Fibroblast of the aortic adventitia (primary cell): Measurements from ENCODE around the gene THRB. TPM values are rescaled to one million over a fixed set of nuclear protein-coding genes. Genes with fewer than 3 reads are reported as not detected.
A peak's percentile ranks its signal among the peaks of the same experiment; 100 is the strongest.

Source experiments
- DNase-seq: peaks from one replicate; pipeline ENCODE4 v3.0.0-alpha.2; 2010; ENCODE audit warnings: low read depth
- H3K4me3 ChIP-seq: 2 replicates; pipeline ENCODE4 v1.5.1; 2011; ENCODE audit warnings: low read depth, mild to moderate bottlenecking, control low read depth, low read length, moderate library complexity
- CTCF ChIP-seq: IDR thresholded peaks from 2 replicates; pipeline ENCODE4 v1.5.1; 2011; ENCODE audit warnings: mild to moderate bottlenecking, low read length, control low read depth, inconsistent platforms; ENCODE audit not compliant: insufficient read depth
- total RNA-seq: library from RNA; depleted of rRNA; stranded (reverse); fragments of >200 nt; gene quantifications from 2 replicates; pipeline ENCODE4 v1.2.3, GENCODE V29; 2012; ENCODE audit warnings: low replicate concordance

Gene THRB
- total RNA-seq, 1 donor, result 4.7 TPM

- no peak overlapping the region for H3K4me3 ChIP-seq
- TF ChIP-seq CTCF, result no peak
Measured at GRCh38 chr3:24258260-24258659, 236.4 kb downstream of the THRB start.

GRCh38 chr3:24255414-24255813 is 239.2 kb downstream of the THRB start:
- no peak overlapping the region for H3K4me3 ChIP-seq
- DNase-seq, result no peak
- TF ChIP-seq CTCF, result no peak

More at GRCh38 chr3:24258260-24258659, 236.4 kb downstream of the THRB start:
- DNase-seq, result no peak

- no peak for TF ChIP-seq CTCF
- no peak overlapping the region for H3K4me3 ChIP-seq
- DNase-seq, result peak; percentile 79
Measured at GRCh38 chr3:24254649-24255048, 240.0 kb downstream of the THRB start.

DNA sequence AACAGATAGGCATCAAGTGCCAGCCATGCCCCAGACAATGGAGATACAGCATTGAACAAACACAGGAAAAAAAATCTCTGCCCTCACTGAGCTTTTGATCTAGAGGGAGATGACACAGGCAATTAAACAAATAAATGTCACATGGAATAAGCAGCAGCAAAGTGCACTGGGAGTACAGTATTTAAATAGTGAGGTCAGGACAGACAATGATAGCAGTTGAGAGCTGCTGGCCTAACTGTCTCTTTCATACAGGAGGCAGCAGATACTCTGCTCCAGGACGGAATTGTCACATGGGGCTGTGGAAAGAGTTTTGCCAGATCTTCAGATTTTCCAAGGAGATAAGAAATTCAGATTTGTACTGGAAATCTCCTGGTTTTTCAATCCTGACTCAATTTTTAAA is 241.3 kb downstream of the THRB start:
- H3K4me3 ChIP-seq, result no peak overlapping the region
- DNase-seq, result no peak
- TF ChIP-seq CTCF, result no peak

GRCh38 chr3:24249523-24249922 is 245.1 kb downstream of the THRB start:
- H3K4me3 ChIP-seq, result no peak overlapping the region
- TF ChIP-seq CTCF, result no peak
- DNase-seq, result no peak

DNA sequence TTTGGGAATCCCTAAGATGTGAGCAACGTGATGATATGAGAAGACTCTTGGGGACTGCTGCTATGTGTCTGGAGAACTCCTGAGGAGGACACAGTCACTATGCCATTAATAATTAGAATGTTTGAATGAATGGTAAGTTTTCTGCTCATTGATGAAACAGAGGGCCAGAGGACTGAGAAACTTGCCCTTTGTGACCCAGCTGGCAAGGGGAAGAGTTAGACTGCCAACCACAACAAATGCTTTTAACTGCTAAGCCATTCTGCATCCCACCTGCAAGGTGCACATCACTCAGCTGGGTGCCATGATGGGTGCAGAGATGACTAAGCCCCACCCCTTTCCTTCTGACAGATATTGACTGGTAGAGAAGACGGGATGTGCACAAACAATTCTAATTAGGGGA is 249.6 kb downstream of the THRB start:
- H3K4me3 ChIP-seq, result no peak overlapping the region
- no peak for TF ChIP-seq CTCF
- DNase-seq, result no peak

- DNase-seq, result no peak
- TF ChIP-seq CTCF, result no peak
- H3K4me3 ChIP-seq, result no peak overlapping the region
Measured at GRCh38 chr3:24244491-24244890, 250.2 kb downstream of the THRB start.
